NK-92 treated with Interleukin-12 subunit alpha and Interleukin-12 subunit beta, amount 100 ng/mL, for 24 hours (cell line): ENCODE measurements around the gene TSPO.
"Not testable (repeated sequence)": the region's sequence is repeated elsewhere in the genome, so short reads cannot be mapped to it uniquely, and the experiment has no call there.

Source experiments
- DNase-seq: peaks from one replicate; lab custom pipeline; 2025; lab: John Stamatoyannopoulos, UW

TSPO gene

GRCh38 chr22:43131773-43132501 is 19.4 kb upstream of the TSPO start:
- no peak for DNase-seq

- DNase-seq, result no peak
Observed at GRCh38 chr22:43133401-43133800, 18.0 kb upstream of the TSPO start.

GRCh38 chr22:43134553-43134952 is 16.8 kb upstream of the TSPO start:
- no peak for DNase-seq

- no peak for DNase-seq
Observed at GRCh38 chr22:43135565-43135964, 15.8 kb upstream of the TSPO start.

GRCh38 chr22:43136255-43136654 is 15.1 kb upstream of the TSPO start:
- no peak for DNase-seq

- no peak for DNase-seq
Observed at GRCh38 chr22:43136801-43137200, 14.6 kb upstream of the TSPO start.

GRCh38 chr22:43142880-43143562 is 8.3 kb upstream of the TSPO start, which contains the start of gene MCAT:
Gene MCAT, minus strand, starts transcription at chr22:43143398. Its CDS starts 50 bp downstream, at chr22:43143348.
- peak; percentile 71 for DNase-seq

GRCh38 chr22:43144949-43145348 is 6.4 kb upstream of the TSPO start:
- DNase-seq, result no peak

- DNase-seq, result not testable (repeated sequence)
Observed at GRCh38 chr22:43145371-43145770, 6.0 kb upstream of the TSPO start.

- DNase-seq, result not testable (repeated sequence)
Observed at GRCh38 chr22:43146332-43146731, 5.0 kb upstream of the TSPO start.

GRCh38 chr22:43147821-43148220 is 3.5 kb upstream of the TSPO start:
- no peak for DNase-seq

GRCh38 chr22:43148581-43148980 is 2.8 kb upstream of the TSPO start:
- DNase-seq, result no peak

- DNase-seq, result no peak
Observed at GRCh38 chr22:43150731-43151206, 590 bp upstream of the TSPO start.

GRCh38 chr22:43152003-43152356 is 621 bp downstream of the TSPO start:
- DNase-seq, result no peak

- no peak for DNase-seq
Observed at GRCh38 chr22:43152357-43153071, 1.2 kb downstream of the TSPO start.

GRCh38 chr22:43153899-43154298 is 2.5 kb downstream of the TSPO start:
- DNase-seq, result no peak

- DNase-seq, result no peak
Observed at GRCh38 chr22:43154887-43155536, 3.7 kb downstream of the TSPO start.

- DNase-seq, result no peak
Observed at GRCh38 chr22:43155789-43156188, 4.4 kb downstream of the TSPO start.

GRCh38 chr22:43156413-43156812 is 5.1 kb downstream of the TSPO start:
- DNase-seq, result no peak

GRCh38 chr22:43157874-43158546 is 6.7 kb downstream of the TSPO start:
- DNase-seq, result no peak

GRCh38 chr22:43158778-43159483 is 7.6 kb downstream of the TSPO start:
- no peak for DNase-seq
